Stimulated activated CD8-positive, alpha-beta memory T cell treated with anti-CD3 and anti-CD28 coated beads, Interleukin-12 subunit alpha, Interleukin-12 subunit beta, amount 100 ng/mL, for 1 hour (primary cell): ENCODE measurements around the gene JMJD1C.

Experiments
- DNase-seq: peaks from one replicate; pipeline ENCODE4 v3.0.0-alpha.2; 2020; ENCODE audit warnings: low read depth

Gene JMJD1C

DNA sequence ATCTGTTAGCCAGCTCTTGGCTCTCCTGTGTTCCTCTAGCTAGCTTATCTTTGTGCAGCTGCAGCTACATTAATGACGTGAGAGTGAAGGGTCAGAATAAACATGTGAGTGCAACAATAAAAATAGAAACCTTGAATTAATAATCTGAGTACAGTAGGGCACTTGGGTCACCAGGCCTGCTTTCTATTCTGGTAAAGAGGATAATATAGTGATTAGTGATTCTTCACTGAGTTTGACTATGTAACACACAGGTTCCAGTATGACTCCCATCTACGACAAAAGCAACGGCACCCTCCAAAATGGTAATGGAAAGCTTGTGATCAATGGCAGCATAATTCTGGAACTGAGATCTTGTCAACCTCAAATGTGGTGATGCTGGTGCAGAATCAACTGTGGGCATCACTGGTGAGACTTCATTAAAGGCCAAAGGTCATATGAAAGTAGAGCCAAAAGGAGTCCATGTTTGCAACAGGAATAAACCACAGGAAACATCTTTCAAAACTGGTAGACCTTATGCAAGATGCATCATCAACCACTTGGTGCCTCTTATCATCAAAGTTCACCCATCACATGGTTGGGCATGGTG lies 255.1 kb downstream of the JMJD1C start:
- no peak for DNase-seq

DNA sequence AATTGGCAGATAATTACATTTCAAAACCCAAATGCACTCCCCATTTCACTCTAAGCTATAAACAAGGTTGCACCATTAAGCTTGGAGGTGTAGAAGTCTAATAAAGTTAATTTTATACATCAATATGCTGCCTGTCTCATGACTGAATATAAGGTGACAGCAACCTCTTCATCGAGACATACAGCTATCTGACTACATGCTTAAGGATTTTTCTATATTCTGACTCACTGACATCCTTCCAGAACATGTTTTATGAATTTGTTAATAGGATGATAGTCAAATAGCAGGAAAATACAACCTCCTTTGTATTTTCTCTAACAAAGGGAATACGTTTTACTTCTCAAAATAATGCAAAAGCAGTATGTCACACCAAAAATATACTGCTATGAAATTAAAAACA lies 256.1 kb downstream of the JMJD1C start:
- no peak for DNase-seq

DNA sequence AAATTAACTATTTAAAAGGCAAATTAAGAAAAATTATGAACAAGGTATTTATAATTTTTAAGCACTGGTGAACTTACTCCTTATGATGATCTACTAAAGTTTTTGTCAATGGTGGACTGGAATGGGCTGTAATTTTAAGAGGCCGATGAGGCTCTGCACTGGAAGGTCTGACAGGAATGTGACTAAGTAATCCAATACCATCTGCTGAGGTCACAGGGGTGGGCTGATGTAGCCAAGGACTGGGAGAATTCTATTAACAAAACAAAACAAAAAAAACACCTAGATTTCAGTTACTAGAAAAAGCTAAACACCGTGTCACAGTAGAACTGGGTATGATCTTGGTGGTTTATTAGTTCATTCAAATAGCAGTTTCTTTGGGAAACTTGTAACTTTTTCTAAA lies 256.8 kb downstream of the JMJD1C start:
- DNase-seq = no peak

DNA sequence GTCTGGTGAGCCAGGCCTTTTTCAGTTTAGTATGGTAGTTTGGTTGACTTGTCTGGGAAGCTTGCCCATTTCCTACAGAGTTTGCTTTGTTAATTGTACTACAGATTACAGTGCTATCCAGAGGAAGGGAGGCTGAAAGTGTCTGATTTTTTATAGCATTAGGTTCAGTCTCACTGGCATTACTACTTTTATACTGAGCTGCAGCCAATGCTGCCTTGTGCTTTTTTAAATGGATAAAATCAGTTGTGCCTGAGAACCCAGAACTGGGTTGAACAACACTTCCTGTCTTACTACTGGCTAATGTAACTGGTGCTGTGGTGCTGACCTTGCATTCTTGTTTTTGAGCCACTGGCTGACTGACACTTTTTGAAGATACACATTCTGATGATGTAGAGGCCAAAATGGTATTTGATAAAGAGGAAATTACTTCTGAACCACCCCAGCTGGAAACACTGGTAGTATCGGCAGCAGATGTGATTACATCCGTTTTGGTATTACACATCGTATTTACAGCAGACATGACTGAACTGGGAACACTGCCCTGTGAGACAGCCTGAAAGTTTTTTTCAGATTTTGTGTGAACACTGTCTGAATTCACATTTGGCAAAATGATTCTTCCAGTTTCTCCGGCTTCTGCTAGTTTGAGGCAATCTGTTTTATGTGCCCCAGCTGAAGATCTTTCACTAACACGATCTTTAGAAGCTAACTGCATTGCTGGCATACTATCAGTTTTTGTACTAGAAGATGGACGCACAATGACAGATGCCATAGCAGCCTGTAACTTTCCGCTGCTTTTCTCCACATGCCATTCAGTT lies 258.6 kb downstream of the JMJD1C start:
- no peak for DNase-seq

DNA sequence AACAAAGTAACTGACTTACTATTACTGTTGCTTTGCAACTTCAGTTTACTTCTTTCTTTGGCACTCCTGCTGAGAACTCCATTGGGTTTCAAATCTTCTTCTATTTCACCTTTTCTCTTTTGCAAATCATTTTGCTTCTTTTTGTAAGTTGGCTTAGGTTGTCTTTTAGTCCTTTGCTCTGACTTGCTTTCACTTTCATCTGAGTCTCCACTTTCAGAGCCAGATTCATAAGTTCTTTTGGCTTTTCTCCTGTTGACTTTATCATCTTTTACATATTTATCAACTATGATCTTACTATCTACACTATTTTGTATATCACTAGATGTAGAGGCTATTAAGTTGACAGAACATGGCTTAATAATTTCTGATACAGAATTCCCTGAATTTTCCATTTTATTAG lies 259.2 kb downstream of the JMJD1C start:
- DNase-seq = no peak

DNA sequence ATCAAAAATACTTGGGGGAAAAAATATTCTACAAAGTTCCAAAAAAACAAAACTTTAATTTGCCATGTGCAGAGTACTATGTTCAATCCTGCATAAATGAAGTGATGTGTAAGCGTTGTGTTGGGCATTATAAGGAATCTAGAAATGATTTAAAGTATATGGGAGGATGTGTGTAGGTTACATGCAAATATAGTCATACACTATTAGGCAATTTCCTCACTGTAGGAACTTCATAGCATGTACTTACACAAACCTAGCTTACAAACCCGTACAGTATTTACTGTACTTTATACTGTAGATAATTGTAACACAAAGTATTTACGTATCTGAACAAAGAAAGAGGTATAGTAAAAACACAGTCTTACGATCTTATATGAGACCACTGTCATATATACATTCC lies 260.4 kb downstream of the JMJD1C start:
- DNase-seq = no peak

DNA sequence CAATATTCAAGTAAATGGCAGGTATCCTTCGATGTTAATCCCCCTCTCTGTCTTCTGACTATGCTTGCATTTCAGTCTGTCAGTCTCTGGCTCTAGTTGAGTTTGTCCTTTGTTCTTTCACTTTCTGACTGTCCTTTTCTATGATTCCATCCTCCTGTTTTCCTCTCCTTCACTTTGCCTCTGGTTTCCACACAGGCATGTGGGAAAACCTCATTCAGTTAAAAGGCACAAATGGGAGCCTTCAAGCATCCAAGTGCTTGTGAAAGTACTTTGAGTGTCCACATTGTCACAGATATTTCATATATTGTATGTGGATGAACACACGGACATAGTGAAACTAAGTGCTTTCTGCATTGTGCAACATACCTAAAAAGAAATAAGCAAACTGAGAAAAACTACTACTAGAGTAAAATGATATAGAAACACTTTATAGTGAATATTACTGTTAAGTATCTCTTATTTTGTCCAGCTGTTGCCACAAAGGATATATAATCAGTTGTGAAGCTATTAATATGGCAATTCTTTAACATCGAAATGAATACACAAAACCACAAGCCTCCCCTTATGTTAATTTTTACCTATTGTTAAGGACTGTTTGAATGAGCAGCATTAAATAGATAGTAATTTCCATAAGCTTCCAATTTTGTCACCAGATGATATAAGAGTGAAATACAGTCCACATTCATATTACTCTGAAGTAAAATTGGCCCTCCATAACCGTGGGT lies 260.9 kb downstream of the JMJD1C start:
- no peak for DNase-seq

DNA sequence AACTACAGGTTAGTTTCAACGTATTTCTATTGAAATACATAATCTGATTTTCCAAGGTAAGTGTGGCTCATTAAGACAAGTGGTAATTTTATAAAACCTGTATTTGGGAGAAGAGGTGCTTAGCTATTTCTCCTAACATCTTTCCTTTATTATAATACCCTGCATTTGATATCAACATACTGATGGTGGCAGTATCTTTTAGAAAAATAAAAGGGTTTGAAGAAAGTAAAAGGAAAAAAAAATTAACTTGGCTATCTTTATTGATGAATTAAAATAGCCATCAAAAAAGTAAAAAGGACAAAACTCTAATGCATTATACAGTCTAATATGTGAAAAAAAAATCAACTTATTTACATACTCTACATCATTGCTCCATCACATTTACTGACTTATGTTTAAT lies 264.7 kb downstream of the JMJD1C start:
- no peak for DNase-seq

DNA sequence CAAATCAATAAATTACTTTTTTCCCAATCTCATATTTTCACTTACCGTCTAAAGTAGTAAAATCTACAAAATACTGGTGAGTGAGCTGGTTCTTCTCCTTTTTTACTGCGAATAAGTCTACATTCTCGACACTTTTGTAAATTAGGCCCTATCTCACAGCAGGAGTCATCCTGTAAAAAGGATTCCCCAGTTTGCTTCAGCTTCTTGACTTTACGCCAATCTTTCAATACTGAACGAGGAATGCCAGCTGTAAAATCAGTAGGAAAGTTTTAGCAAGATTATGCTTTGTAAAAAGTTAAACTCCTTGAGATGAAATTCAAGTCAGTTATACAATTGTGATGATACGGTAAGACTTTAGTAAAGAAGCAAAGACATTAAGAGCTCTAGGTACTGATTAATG lies 265.3 kb downstream of the JMJD1C start:
- no peak for DNase-seq

DNA sequence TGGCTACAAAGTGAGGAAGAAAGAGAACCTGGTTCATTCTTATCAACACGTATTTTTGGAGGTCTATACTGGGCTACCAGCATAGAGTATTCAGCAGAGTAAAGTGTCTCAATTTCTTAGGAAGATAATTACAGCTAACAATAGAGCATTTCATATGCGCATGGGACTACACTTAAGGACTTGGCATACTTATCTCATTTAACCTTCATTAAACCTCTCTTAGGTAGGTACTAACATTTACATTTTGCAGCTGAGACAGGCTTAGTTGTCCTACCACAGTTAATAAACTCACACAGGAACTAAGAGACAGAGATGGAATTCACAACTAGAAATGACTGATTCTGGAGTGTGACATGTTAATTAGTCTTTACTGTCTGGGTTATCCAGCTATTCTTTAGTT lies 266.1 kb downstream of the JMJD1C start:
- no peak for DNase-seq

DNA sequence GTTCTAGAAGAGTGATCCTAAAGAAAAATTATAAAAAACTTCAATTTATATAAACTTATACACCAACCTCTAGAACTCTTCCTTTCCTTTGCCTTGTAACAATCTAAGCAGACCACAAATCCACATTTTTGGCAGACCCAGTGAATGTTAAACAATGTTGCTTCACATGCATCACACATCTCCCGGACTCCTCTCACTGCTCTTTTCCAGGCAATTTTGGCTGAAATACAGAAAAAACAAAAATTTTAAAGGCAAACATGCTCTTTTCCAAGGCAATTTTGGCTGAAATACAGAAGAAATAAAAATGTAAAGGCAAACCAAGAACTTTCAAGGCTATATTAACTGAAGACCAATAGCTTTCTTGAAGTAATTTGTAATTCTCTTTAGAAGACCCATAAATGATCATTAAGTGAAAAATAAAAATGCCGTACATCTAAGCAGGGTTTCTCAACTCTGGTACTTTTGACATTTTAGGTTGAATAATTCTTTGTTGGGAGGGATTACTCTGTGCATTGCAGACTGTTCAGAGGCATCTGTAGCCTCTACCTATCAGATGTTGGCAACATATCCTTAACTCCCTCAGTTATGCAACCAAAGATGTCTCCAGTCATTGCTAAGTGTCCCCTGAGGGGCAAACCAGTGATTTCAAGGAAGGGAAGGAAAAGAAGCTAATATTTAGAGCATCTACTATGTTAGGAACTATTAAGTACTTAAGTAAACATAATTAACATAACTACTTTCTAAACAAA lies 268.3 kb downstream of the JMJD1C start:
- DNase-seq = no peak

DNA sequence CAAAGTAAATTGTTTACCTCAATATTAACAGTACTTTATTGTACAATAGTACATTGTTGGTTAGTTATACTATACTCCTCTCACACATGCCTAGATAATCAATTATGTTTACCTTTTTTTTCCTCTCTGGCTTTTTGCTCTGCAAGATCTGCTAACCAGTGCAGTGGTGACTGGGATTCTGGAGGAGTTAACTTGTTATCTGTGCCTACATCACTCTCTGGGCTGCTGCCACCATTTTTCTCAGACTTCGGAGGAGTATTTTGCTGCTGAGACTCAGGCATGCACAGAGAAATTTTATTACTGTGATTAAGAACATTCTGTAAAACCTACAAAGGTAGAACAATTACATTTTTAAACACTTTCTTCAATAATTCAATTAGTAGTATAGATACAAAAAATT lies 273.0 kb downstream of the JMJD1C start:
- DNase-seq = no peak

DNA sequence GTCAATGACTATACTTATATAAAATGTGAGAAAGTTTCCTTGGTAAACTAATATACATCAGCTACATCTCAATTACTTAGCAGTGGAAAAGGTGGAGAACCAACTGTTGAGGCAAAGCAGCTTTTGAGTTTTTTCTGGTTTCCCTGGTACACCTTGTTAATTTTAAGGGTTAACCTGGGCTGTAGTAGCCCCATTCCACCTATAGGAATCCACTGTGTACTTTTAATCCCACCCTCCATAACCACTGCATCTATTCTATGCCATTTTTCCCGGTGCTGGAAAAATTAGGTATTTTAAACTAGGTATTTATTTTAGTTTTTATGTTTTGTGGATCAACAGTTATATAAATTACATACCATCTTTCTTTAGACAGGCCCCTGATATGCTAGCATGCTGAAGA lies 290.2 kb downstream of the JMJD1C start:
- DNase-seq = no peak

DNA sequence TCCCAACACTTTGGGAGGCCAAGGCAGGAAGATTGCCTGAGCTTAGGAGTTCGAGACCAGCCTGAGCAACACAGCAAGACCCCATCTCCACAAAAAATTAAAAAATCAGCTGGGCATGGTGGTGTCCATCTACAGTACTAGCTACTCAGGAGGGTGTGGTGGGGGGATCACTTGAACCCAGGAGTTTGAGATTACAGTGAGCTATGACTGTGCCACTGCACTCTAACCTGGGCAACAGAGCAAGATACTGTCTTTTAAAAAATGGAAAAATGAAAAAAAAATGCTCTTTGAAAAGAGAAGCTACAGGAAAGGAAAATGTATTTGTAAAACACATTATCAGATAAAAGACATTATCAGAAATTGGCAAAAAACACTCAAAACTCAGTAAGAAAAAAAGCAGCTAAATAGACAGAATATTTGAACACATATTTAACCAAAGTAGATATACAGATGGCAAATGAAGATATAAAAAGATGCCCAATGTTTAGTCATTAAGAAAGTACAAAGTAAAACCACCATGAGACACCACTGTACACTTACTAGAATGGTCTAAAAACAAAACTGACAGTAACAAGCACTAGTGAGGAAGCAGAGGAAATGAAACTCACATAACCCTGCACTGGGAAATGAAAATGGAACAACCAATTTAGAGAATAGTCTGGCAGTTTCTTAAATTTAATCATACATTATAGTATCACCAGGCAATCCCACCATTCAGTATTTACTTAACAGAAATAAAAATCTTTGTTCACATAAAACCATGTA lies 292.1 kb downstream of the JMJD1C start:
- DNase-seq = no peak

DNA sequence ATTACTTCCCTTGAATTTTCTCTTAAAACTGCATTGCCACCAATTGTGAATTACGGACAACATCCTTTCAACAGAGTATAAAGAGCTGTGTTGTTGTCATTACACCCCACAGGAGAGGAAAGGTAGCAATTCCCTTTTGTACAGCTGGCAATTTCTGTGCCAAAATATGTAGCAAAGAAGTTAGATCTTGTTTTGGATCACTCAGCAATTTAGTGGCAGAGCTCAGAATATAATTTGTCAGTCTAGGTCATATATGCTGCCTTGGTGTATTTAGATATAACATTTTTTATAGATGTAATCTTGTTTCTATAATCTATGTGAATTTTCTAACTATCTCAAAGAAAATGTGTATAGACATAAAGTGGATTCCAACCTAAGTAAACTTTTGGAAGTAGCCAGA lies 293.9 kb downstream of the JMJD1C start:
- DNase-seq = no peak

DNA sequence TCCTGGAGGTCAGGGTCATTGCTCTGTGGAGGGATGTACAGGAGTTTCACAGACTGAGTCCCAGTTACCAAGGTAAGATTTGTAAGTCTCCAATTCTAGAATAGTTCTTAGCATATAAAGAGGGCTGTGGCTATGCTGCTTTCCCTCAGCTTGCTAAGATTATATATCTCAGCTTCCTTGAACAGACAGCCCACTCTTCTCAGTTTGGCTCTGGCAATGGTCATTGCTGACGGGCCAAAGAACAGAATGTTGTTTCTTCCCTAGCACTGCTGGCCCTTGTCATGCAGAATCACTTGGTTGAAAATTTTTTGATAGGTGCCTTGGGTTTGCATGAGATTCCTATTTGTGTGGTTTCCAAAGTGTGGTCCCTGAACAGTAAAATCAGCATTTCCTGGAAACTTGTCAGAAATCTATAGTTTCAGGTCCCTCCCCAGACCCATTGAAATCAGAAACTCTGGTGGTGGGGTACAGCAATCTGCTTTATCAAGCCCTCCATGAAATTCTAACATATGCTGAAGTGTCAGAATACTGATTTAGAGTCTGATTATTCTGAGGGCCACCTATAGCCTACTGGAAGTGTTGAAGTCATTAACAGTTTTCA lies 294.4 kb downstream of the JMJD1C start:
- no peak for DNase-seq

DNA sequence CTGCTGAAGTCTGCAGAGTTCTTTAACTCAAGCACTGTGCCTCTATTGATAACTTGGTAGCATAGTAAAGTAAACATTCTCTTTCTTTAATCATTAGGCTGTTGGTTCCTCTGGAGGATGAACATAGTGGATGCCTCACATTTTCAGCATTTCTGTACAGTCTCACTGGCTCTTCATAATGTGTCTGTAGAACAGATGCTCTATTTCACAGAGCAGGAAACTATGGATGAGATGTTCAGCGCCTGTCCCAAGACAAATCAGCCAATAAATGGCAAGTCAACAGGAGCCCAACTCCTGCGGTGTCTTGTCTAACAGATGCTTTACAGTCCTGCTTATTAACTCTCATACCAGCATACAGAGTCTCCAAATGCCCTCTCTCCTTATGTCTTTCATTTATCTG lies 296.2 kb downstream of the JMJD1C start:
- no peak for DNase-seq

DNA sequence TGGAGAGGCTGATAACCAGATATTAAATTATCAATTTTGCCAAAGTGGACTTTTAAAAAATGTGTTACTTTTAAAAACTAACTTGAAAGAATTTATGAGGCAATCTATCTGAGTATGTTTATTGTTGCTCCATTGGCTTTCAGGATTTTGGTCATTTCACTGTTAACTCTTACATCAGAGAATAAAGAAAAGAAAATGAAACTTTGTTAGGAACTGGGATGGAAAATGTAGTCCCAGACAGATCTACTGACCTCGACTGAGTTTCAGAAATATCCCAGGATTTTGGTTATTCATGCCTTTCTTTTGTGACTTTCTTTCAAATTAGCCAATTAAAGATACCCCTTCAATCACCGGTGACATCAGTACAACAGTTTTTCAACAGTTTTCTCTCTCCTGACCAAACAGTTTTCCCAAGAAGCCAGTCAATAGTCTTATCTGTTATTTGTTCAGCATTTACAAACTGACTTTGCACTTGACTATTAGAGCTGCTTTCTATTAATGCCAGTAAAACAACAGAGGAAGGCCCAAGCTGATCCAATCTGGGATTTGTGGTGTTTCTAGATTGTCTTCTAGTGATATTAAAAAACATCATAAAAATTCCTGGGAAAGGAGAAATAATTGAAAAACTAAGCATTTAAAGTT lies 296.8 kb downstream of the JMJD1C start:
- DNase-seq = no peak

DNA sequence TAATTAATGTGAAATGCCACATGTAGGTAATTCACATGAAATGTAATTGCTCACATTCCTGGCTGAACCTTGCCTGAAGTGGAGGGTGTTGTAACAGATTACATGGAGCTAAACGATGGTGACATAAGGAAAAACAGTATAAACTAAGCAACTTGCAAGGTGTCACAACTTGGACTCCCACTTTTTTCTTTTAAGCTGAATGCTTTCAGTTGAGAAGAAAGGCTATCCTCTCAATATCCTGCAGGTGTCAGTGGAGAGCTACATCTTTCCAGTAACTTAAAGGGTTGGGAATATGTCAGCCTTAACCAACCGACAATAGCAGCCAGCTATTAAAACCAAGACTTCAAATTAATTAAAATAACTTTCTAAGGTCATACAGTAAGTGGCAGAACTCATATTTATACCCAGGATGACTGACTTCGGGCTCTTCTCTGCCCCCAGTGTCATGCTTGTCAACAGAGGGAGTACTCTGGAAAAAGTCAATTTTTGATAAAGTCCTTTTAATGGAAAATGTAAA lies 299.0 kb downstream of the JMJD1C start:
- no peak for DNase-seq

DNA sequence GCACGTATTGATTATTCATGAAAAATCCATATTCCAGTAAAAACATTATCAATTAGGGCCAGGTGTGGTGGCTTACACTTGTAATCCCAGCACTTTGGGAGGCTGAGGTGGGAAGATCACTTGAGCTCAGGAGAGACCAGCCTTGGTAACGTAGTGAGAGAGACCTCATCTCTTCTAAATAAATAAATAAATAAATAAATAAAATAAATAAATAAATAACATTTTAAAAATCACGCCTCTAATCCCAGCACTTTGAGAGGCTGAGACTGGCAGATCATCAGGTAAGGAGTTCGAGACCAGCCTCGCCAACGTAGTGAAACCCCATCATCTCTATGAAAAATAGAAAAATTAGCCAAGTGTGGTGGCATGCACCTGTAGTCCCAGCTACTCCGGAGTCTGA lies 300.5 kb downstream of the JMJD1C start:
- no peak for DNase-seq

DNA sequence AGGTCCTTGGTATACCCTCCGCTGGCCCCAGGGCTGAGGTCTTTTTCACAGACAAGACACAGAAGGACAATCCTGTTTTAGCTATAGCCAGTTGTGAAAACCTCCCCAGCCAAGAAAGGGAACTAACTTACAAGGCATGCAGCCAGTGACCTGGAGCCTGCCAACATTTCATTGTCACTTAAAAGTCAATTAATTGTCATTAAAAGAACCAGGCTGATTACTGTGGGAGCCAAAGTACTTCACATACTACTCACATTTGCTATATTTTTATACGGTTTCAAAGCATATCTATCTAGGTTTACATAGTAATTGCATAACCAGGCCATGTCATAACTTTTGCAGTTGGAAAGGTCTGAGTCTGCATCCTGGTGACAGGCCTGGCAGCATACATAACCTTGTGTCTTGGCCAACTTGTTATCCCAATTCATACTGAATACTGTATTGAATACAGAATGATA lies 301.6 kb downstream of the JMJD1C start:
- DNase-seq = no peak
